GM04503 (cell line): Measurements from ENCODE around the gene MPC1.

Experiments used
- DNase-seq: peaks from one replicate; pipeline ENCODE4 v3.0.0-alpha.2; 2012; ENCODE audit warnings: low read depth

MPC1 gene

DNA sequence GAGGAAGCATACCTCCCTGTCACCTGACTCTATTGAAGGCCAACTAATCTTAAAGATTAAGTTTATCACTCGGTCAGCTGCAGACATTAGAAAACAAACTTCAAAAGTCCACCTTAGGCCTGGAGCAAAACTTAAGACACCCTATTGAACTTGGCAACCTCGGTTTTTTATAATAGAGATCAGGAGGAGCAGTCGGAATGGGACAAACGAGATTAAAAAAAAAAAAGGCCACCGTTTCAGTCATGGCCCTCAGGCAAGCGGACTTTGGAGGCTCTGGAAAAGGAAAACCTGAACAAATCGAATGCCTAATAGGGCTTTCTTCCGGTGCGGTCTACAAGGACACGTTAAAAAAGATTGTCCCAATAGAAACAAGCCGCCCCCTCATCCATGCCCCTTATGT lies 67.3 kb downstream of the MPC1 start:
- DNase-seq: no peak
